IPS-NIHi11 (cell line): ENCODE results near the gene BRAP.
"Not testable (repeated sequence)": the region's sequence is repeated elsewhere in the genome, so short reads cannot be mapped to it uniquely, and the experiment has no call there.

ENCODE experiments used
- DNase-seq: peaks from one replicate; pipeline ENCODE4 v3.0.0; 2012; ENCODE audit warnings: mixed read lengths, low spot score

Gene BRAP, protein sequence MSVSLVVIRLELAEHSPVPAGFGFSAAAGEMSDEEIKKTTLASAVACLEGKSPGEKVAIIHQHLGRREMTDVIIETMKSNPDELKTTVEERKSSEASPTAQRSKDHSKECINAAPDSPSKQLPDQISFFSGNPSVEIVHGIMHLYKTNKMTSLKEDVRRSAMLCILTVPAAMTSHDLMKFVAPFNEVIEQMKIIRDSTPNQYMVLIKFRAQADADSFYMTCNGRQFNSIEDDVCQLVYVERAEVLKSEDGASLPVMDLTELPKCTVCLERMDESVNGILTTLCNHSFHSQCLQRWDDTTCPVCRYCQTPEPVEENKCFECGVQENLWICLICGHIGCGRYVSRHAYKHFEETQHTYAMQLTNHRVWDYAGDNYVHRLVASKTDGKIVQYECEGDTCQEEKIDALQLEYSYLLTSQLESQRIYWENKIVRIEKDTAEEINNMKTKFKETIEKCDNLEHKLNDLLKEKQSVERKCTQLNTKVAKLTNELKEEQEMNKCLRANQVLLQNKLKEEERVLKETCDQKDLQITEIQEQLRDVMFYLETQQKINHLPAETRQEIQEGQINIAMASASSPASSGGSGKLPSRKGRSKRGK

DNA sequence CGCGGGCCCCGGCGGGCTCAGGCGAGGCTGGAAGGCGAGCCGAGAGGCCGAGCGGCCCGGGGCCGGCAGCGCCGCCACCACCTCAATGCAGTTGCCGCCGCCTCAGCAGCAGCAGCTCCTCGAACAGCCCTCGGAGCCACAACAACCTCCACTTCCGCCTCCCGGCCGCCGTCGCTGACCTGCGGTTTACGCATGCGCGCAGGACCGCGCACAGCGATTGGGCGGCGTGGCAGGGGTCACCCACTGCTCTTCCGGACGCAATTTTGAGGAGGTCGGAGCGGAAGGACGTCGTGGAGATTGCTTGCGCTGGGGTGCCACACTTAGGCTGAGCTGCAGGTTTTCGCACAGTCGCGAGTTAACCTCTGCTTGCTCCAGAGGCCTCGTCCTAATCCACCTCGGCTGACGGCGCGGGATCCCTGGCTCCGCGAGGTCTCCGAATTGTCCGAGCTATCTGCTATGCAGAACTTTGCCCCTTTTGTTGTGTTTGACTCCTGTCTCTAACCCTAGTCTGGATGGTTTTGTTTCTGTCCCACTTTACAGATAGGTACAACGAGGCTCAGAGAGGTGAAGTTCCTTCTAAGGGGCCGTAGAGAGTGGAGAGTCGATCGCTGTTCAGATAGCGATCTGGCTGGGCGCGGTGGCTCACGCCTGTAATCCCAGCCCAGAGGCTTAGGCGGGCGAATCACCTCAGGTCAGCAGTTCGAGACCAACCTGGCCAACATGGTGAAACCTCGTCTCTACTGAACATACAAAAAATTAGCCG, at the start of gene BRAP, which contains the start of gene ACAD10:
Gene BRAP (minus strand): TSS at position 146 of the 763 bp plus-strand sequence. CDS start 164 bp downstream, outside the sequence.
Gene ACAD10 (plus strand): TSS at position 243 of the 763 bp plus-strand sequence. CDS start 6,657 bp downstream, outside the sequence.
- peak; percentile 99 for DNase-seq

DNA sequence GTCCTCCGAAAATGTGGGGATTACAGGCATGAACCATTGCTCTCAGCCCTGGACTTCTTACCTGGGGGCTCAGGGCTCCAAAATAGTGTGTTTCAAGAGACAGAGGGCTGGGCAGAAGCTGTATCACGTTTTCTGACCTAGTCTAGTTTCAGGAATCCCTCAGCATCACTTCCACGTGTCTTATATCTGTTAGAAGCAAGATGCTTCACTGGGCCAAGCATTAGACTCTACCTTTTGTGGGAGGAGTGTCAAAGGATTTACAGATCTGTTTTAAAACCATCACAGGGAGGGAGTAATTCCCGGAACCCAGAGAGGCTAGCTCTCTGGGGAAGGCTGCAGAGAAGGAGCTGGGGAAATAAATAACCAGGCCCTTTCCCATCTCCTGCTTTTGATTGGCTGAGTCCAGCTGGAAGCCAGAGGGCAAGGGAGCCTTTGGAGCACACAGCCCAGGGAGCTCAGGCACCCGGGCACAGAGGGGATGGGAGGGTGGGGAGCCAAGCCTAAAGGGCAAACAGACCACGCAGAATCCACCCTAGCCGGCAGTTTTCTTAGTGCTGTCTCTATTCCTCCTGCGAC, 47.7 kb upstream of the BRAP start:
- DNase-seq: no peak

DNA sequence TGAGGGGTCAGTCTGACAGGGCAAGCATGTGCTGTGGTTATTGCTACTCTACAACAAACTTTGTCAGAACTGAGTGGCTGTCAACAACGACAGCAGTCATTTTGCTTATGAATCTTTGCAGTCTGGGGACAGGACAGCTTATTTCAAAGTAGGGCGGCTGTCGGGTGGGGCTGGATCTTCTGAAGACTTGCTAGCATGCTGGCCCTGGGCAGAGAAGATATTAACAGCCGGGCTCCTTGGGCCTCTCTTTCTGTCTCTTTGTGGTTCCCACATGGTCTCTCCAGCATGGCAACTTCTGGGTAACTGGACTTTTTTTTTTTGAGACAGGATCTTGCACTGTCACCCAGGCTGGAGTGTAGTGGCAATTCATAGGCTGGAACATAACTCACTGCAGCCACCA, 47.0 kb upstream of the BRAP start:
- no peak for DNase-seq

DNA sequence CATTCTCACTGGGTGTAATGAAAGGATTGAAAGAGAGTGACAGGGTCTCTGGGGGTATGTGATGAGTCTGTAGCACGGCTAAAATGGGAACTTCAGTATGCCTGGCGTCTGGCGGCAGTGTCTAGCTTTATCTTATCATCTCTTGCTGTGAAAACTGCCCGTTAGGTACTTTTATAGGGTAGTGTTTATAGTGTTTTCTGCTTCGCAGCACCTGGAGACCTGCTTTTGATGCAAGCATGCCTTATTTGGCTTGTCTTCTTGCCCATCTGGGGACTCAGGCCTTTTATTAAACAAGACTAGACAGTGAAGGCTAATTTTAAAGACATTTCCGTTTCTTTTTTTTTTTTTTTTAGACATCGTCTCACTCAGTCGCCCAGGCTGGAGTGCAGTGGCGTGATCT, 44.7 kb upstream of the BRAP start:
- DNase-seq: no peak

DNA sequence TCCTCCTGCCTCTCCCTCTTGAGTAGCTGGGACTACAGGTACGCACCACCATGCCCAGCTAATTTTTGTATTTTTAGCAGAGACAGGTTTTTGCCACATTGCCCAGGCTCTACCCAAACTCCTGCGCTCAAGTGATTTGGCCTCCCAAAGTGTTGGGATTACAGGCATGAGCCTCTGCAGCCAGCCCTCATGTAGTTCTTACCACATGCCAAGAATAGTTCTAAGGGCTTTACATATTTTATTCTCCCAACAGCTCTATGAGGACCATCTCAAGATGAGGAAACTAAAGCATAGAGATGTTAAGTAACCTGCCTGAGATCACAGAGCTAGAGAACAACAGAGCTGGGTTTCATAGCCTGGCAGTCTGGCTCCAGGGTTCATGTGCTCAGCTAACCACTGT, 43.0 kb upstream of the BRAP start:
- DNase-seq: no peak

DNA sequence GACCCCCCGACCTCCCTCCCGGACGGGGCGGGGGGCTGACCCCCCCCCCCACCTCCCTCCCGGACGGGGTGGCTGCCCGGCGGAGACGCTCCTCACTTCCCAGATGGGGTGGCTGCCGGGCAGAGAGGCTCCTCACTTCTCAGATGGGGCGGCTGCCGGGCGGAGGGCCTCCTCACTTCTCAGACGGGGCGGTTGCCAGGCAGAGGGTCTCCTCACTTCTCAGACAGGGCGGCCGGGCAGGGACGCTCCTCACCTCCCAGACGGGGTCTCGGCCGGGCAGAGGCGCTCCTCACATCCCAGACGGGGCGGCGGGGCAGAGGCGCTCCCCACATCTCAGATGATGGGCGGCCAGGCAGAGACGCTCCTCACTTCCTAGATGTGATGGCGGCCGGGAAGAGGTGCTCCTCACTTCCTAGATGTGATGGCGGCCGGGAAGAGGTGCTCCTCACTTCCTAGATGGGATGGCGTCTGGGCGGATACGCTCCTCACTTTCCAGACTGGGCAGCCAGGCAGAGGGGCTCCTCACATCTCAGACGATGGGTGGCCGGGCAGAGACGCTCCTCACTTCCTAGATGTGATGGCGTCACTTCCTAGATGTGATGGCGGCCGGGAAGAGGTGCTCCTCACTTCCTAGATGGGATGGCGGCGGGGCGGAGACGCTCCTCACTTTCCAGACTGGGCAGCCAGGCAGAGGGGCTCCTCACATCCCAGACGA, 38.0 kb upstream of the BRAP start:
- DNase-seq: not testable (repeated sequence)

DNA sequence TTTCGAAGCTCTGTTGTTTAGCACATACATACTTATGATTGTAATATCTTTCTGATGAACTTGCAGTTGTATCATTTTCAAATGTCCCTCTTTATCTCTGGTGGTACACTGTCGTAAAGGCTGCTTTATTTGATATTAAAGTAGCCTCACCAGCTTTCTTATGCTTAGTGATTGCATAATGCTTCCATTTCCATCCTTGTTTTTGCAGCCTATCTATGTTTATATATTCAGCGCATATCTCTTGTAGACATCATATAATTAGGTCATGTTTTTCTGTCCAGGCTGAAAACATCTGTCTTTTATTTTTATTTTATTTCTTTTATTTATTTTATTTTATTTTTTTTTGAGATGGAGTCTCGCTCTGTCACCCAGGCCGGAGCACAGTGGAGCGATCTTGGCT, 34.7 kb upstream of the BRAP start:
- DNase-seq: no peak

DNA sequence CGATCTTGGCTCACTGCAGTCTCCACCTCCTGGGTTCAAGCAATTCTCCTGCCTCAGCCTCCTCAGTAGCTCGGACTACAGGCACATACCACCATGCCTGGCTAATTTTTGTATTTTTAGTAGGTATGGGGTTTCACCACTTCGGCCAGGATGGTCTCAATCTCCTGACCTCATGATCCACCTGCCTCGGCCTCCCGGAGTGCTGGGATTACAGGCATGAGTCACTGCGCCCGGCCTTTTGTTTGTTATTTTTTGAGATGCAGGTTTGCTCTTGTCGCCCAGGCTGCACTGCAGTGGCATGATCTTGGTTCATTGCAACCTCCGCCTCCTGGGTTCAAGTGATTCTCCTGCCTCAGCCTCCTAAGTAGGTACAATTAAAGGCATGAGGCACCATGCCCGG, 33.6 kb upstream of the BRAP start:
- not testable (repeated sequence) for DNase-seq

DNA sequence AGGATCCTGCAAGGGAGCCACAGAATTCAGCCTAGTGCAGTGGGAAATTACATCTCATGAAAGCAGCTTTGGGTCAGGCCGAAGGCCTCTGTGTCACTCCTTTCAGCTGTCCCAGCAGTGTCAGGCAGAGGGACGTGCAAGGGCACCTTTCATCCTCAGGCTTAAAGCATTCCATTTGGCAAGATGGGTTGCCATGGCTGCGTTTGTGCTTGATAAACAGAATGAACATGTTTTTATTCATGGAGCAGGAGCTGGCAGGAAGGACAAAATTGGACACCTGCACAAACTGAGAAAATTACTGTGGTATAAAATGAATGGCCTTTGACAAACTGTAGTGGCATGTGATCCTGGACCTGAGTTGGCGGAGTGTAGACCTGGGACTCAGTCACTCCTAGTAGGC, 29.5 kb upstream of the BRAP start:
- no peak for DNase-seq

DNA sequence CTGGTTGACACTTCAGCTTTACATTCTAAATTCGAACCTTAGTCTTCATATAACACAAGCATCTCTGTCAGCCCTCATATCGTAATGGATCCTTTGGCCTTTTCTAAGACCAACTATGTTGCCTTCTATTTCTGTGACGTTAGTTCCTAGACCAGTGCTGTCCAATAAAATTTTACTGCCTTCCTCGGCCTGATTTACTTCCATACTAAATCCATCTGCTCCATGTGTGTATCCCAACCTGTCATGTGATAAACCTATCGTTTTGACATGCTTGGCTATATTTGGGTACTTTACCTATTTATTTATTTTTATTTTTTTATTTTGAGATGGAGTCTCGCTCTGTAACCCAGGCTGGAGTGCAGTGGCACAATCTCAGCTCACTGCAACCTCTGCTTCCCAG, 20.4 kb upstream of the BRAP start:
- DNase-seq: no peak

DNA sequence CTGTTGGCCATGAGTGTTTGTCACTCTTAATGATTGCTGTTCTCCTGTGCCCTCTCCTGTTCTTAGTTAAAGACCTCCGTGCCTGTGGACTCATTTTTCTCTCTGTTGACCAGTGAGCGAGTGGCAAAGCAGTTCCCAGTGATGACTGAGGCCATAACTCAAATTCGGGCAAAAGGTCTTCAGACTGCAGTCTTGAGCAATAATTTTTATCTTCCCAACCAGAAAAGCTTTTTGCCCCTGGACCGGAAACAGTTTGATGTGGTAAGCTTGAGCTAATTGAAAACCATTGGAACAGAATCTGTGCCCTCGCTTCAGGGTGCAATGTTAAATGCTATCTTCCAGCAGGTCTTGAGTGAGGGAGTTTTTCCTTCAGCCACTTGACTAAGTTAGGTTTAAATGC, 19.9 kb upstream of the BRAP start:
- DNase-seq: no peak

DNA sequence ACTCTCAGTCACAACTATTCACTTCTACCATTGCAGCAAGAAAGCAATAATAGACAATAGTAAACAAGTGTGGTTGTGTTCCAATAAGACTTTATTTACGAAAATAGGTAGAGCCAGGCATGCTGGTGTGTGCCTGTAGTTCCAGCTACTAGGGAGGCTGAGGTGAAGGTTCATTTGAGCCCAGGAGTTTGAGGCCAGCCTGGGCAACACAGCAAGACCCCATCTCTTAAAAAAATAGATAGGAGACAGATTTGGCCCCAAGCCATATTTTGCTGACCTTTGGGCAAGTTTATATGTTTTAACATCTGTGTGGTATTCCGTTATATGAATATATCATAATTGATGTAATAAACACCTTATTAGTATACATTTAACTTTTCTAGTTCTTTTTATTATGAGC, 14.2 kb upstream of the BRAP start:
- DNase-seq: no peak

DNA sequence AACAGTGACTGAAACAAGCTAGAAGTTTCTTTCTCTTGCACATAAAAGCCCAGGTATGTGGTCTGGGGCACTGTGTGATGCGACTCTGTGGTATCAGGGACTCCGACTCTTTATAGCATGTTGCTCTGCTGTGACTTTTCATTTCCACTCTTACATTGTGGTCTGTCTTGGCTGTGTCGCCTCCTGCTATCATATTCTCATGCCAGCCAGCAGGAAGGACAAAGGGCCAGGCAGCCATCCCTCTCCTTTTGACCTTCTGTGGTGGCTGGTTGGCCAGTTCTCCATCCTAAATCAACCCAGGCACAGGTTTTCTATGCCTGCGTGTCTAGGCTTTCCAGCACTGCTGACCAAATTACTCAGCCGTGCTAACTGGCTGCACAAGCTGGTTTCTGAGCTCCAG, 8.1 kb upstream of the BRAP start:
- DNase-seq: no peak

DNA sequence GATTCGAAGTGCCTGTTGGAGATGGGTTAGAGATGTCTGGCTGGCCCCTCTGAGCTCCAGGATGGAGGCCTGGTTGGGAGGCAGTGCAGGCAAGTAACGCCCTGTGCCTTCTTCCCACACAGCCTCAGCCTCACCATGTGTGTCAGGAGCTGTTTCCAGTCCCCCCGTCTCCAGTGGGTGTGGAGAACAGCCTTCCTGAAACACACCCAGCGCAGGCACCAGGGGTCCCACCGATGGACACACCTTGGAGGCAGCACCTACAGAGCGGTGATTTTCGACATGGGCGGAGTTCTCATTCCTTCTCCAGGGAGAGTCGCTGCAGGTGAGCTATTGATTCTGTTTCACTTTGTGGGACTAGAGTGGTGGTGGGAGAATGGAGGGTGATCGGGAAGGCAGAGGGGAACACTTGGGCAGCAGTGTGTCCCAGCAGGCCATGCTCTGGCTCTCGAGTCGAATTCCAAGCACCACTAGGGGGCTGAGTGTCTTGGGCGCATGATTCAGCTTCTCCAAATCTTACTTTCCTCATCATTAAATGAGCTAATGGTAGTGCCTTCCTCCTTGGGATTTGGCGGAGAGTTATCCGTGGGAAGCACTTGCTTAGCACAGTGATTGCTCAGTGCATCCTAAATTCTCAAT, 6.9 kb upstream of the BRAP start:
- peak; percentile 51 for DNase-seq

DNA sequence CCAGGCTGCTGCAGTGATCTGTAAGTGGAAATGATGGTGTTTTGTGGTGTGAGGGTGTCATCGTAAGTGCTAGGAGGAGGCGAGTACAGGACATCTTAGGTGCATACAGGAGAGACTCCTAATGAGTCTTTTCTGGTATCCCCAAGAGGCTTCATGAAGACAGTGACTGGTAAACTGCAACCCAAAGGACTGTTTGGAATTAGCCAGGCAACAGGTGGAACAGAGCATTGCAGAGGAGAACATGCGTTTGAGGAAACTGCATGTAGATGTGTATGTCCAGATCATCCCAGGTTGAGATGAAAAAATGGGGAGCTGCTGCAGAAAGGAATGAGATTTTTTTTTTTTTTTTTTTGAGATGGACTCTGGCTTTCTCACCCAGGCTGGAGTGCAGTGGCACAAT, 5.5 kb upstream of the BRAP start:
- DNase-seq: no peak

DNA sequence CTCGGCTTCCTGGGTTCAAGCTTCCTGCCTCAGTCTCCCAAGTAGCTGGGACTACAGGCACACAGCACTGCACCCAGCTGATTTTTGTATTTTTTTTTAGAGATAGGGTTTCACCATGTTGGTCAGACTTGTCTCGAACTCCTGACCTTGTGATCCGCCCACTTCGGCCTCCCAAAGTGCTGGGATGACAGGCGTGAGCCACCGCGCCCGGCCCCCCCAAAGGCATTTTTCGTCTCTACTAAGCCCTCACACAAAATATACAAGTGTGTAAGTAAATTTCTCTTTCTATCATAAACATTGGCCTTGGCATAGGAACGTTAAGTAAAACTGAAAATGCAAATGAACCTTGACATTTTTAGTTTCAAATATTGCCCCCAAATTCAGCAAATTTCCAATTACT, 2.2 kb upstream of the BRAP start:
- DNase-seq: no peak

DNA sequence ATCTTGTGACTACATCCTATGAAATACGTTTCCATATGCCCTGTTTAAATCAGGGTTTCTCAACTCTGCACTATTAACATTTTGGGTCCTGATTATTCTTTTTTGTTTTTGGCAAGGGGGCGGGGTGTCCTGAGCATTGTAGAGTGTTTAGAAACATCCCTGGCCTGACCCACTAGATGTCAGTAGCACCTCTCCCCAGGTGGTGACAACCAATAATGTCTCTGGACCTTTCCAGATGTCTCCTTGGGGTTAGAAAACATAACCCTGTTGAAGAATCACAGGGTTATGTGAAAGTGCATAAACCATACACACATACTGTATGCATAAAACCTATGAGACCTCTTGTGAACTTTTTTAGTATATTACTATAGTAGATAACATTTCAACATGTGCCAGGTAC, 1.5 kb upstream of the BRAP start:
- no peak for DNase-seq

DNA sequence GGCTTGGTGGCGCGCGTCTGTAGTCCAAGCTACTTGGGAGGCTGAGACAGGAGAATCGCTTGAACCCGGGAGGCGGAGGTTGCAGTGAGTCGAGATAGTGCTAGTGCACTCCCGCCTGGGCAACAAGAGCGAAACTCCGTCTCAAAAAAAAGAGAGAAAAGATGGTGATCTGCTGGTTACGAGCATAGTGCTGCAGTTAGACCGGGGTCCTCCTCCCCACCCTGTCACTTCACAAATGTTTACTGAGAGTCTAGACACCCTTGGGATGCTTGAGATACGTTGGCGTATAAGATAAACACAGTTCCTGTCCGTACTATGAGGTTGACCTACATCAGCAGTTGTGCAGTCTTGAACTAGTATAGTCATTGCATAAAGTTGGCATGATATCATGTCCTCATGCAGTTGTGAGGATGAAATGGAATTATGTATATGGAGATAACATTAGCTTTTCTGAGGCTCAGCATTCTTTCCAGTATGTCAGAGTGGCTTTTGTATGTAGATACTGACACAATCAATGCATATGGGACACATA, 884 bp upstream of the BRAP start:
- no peak for DNase-seq

DNA sequence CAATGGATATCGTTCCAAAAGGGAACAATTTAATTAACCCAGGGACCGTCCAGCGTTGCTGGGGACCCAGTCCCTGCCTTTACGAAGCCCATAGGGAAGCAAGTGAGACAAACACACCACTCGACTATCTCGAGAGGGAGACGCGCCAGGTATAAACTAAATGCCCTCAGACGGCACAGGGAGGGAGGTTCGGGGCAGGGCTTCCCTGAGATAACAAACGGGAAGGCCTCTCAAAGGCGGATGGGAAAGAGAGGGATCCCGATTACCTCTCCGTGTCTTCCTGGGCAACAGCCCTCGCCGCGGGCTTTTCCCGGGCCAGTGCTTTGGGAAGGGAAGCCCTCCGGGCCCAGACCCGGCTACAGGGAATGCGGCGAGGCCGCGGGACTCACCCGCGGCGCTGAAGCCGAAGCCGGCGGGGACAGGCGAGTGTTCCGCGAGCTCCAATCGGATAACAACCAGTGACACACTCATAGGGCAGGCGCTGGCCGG, 390 bp downstream of the BRAP start:
- no peak for DNase-seq

DNA sequence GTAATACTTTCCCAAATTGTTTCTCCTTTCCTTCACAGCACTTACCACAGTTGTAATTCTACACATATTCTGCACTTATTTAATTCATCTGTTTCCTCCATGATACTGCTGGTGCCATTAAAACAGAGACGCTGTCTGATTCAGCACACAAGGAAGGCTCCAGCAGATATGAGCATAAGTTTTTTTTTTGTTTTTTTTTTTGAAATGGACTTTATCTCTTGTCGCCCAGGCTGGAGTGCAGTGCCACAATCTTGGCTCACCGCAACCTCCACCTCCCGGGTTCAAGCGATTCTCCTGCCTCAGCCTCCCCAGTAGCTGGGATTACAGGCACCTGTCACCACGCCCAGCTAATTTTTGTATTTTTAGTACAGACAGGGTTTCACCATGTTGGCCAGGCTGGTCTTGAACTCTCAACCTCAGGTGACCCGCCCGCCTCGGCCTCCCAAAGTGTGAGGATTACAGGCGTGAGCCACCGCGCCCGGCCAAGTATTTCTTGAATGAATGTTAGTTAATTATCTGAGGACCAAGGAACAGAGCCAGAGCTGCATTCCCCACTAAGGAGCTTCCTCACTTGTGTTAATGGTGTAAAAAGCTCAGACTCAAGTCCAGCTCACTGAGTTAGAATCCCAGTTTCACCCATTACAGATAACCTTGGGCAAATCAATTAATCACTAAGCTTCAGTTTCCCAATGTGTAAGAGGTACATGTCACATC, 1.1 kb downstream of the BRAP start:
- not testable (repeated sequence) for DNase-seq
